Upper lobe of left lung (tissue), 4 donors: ENCODE results near the gene ZBTB11.
A peak's percentile ranks its signal among the peaks of the same experiment; 100 is the strongest.

Experiments used
- EP300 ChIP-seq, 4 donors: sonication (generic); formaldehyde crosslinking; IDR thresholded peaks; one replicate each; pipeline ENCODE4 v1.5.1; 2017; ENCODE audit warnings: antibody characterized with exemption in 4 of 4, control low read depth in 2 of 4
- POLR2A ChIP-seq, 4 donors: fragments of 450-650 bp; IDR thresholded peaks; one replicate each; pipeline ENCODE4 v1.5.1; 2016 to 2017; ENCODE audit warnings: antibody characterized with exemption in 4 of 4, mild to moderate bottlenecking in 2 of 4
- POLR2AphosphoS5 ChIP-seq, 2 donors: sonication (generic); formaldehyde crosslinking; IDR thresholded peaks; one replicate each; pipeline ENCODE4 v1.5.1; 2017; ENCODE audit warnings: antibody characterized with exemption in 2 of 2
- TF ChIP-seq, protein P1 (sequence below), 6 experiments: fragments of 450-650 bp in 4 of 6; fragments of 200-600 bp in 2 of 6; sonication (generic) in 2 of 6; IDR thresholded peaks; one replicate each; pipeline ENCODE4 v1.5.1; 2016 to 2019; ENCODE audit warnings: antibody characterized with exemption in 6 of 6

DNA sequence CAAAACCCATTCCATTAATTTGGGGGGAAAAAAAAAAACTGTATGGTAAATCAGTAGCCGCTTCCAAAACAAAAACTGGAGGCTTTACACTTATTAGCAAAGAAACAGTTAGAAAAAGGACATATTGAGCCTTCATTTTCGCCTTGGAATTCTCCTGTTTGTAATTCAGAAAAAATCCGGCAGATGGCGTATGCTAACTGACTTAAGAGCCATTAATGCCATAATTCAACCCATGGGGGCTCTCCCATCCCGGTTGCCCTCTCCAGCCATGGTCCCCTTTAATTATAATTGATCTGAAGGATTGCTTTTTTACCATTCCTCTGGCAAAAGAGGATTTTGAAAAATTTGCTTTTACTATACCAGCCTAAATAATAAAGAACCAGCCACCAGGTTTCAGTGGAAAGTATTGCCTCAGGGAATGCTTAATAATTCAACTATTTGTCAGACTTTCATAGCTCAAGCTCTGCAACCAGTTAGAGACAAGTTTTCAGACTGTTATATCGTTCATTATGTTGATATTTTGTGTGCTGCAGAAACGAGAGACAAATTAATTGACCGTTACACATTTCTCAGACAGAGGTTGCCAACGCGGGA, 18.9 kb upstream of the ZBTB11 start:
- TF ChIP-seq, protein P1, sequence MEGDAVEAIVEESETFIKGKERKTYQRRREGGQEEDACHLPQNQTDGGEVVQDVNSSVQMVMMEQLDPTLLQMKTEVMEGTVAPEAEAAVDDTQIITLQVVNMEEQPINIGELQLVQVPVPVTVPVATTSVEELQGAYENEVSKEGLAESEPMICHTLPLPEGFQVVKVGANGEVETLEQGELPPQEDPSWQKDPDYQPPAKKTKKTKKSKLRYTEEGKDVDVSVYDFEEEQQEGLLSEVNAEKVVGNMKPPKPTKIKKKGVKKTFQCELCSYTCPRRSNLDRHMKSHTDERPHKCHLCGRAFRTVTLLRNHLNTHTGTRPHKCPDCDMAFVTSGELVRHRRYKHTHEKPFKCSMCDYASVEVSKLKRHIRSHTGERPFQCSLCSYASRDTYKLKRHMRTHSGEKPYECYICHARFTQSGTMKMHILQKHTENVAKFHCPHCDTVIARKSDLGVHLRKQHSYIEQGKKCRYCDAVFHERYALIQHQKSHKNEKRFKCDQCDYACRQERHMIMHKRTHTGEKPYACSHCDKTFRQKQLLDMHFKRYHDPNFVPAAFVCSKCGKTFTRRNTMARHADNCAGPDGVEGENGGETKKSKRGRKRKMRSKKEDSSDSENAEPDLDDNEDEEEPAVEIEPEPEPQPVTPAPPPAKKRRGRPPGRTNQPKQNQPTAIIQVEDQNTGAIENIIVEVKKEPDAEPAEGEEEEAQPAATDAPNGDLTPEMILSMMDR (IDR thresholded peaks at IDR 0.05): peak; percentile 45 to 83 (median 70)
- TF ChIP-seq POLR2A (IDR thresholded peaks at IDR 0.05) (no peak), POLR2AphosphoS5 (IDR thresholded peaks at IDR 0.05) (no peak), EP300 (IDR thresholded peaks at IDR 0.05) (no peak)
